Uterus (tissue), 4 donors: Measurements from ENCODE around the gene FBXO9. TPM values are rescaled to one million over a fixed set of nuclear protein-coding genes. Genes with fewer than 3 reads are reported as not detected.

Experiments used
- DNase-seq, 2 donors: peaks; one replicate each; pipeline ENCODE4 v3.0.0-alpha.2; 2019 to 2020
- H3K27ac ChIP-seq, 2 donors: fragments of 200-600 bp; sonication (generic); 1 replicate in 1 of 2; 2 replicates in 1 of 2; pipeline ENCODE4 v1.5.1; 2016 to 2018
- H3K27me3 ChIP-seq, 2 donors: fragments of 200-600 bp; sonication (generic); one replicate each; pipeline ENCODE4 v1.5.1; 2018 to 2019; ENCODE audit warnings: control low read depth in 1 of 2
- H3K36me3 ChIP-seq, 2 donors: fragments of 200-600 bp; sonication (generic); one replicate each; pipeline ENCODE4 v1.5.1; 2019; ENCODE audit warnings: control low read depth in 1 of 2
- H3K4me1 ChIP-seq, 2 donors: fragments of 200-600 bp; sonication (generic); one replicate each; pipeline ENCODE4 v1.5.1; 2018 to 2019; ENCODE audit warnings: control low read depth in 1 of 2
- H3K4me3 ChIP-seq, 2 donors: fragments of 200-600 bp; sonication (generic); 1 replicate in 1 of 2; 2 replicates in 1 of 2; pipeline ENCODE4 v1.5.1; 2018 to 2019; ENCODE audit warnings: mild to moderate bottlenecking in 1 of 2
- H3K9me3 ChIP-seq, 2 donors: fragments of 200-600 bp; sonication (generic); one replicate each; pipeline ENCODE4 v1.5.1; 2019; ENCODE audit warnings: control low read depth in 1 of 2
- CTCF ChIP-seq, 4 experiments: fragments of 200-600 bp in 2 of 4; fragments of 450-650 bp in 2 of 4; sonication (generic) in 2 of 4; IDR thresholded peaks; one replicate each; pipeline ENCODE4 v1.5.1; 2016 to 2019; ENCODE audit warnings: antibody characterized with exemption in 4 of 4, mild to moderate bottlenecking in 2 of 4, moderate library complexity in 1 of 4
- POLR2A ChIP-seq, 2 donors: fragments of 450-650 bp; IDR thresholded peaks; one replicate each; pipeline ENCODE4 v1.6.1; 2016; ENCODE audit warnings: antibody characterized with exemption in 2 of 2, mild to moderate bottlenecking in 1 of 2, moderate library complexity in 1 of 2
- intact Hi-C: fragments of 100-400 bp; cut with DNase I; formaldehyde crosslinking; loops from one replicate; pipeline ENCODE4 v1.15.1; 2023; ENCODE audit warnings: low total_unique reads
- total RNA-seq, 4 donors: library from RNA; depleted of rRNA in 3 of 4; stranded (reverse); fragments of >200 nt in 3 of 4; gene quantifications; one replicate each; pipeline versions ENCODE4 v1.1.0 to v1.2.4, GENCODE V29; 2014 to 2023
- donor health status: DM: yes; HTN: yes; CAD: no.

FBXO9 gene
- total RNA-seq, 4 donors from 2014 or later, result 13.8 to 138 (median 34.4) TPM

DNA sequence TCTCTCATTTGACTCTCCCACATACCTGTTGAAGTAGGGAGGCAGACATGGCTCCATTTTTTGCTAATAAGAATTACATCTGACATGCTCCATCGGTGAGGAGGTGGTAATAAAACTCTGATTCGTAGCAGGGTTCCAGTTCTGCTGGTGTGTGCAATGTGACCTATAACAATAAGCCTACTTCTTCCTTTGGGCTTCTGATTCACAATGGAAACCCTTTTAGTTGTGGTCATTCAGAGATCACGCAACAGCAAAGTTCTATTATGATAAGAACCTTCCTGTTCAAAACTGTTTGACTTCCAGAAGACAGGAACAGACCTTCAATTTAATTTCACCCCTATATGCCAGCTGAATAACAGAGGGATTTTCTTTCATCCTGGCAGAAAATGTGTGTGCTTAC is 38.7 kb upstream of the FBXO9 start:
- H3K27me3 ChIP-seq, result no peaks in the 10 kb centered on the region
- no peaks in the 10 kb centered on the region for H3K9me3 ChIP-seq
- intact Hi-C loops, result no loop called here
- no peaks in the 10 kb centered on the region for H3K36me3 ChIP-seq
- H3K4me1 ChIP-seq, result no peaks in the 10 kb centered on the region
- no peak overlapping the region for H3K27ac ChIP-seq
- no peak for DNase-seq
- TF ChIP-seq POLR2A (IDR thresholded peaks at IDR 0.05), result no peak
- TF ChIP-seq CTCF (IDR thresholded peaks at IDR 0.05), result no peak
- H3K4me3 ChIP-seq, result no peak overlapping the region

GRCh38 chr6:53027131-53027718 is 38.0 kb upstream of the FBXO9 start:
- no peak for TF ChIP-seq CTCF (IDR thresholded peaks at IDR 0.05)
- no peak for TF ChIP-seq POLR2A (IDR thresholded peaks at IDR 0.05)
- Histone ChIP-seq H3K4me1 (no peaks in the 10 kb centered on the region), H3K4me3 (no peak overlapping the region), H3K27me3 (no peaks in the 10 kb centered on the region), H3K27ac (no peak overlapping the region), H3K9me3 (no peaks in the 10 kb centered on the region), H3K36me3 (no peaks in the 10 kb centered on the region)
- no peak for DNase-seq
- intact Hi-C loops, result no loop called here

- Histone ChIP-seq H3K27me3 (no peaks in the 10 kb centered on the region), H3K27ac (no peak overlapping the region), H3K9me3 (no peaks in the 10 kb centered on the region), H3K4me1 (no peaks in the 10 kb centered on the region), H3K4me3 (no peak overlapping the region), H3K36me3 (no peaks in the 10 kb centered on the region)
- intact Hi-C loops, result no loop called here
- DNase-seq, result no peak
- no peak for TF ChIP-seq CTCF (IDR thresholded peaks at IDR 0.05)
- TF ChIP-seq POLR2A (IDR thresholded peaks at IDR 0.05), result no peak
Observed at GRCh38 chr6:53028467-53028866, 36.7 kb upstream of the FBXO9 start.

DNA sequence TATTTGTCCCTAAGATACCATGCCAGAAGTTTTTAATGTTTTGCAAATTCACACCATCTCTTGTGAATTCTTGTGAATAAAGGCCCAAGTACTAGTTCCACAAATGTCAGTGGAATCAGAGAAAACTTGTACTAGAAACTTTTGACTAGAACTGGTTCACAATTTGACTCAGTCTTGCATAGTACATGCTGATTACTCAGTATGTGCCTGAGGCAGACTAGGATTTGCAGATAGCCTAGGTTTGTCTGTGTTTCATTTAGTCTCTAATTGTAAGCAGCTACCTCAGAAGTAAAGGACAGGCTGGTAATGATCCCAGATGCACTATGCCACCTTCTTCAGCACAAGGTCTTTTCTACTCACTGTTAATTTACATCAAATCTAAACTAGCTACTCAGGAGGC is 35.9 kb upstream of the FBXO9 start:
- no peak overlapping the region for H3K4me3 ChIP-seq
- no peaks in the 10 kb centered on the region for H3K27me3 ChIP-seq
- DNase-seq, result no peak
- no peaks in the 10 kb centered on the region for H3K9me3 ChIP-seq
- H3K36me3 ChIP-seq, result no peaks in the 10 kb centered on the region
- TF ChIP-seq CTCF (IDR thresholded peaks at IDR 0.05) (no peak), POLR2A (IDR thresholded peaks at IDR 0.05) (no peak)
- intact Hi-C loops, result no loop called here
- no peak overlapping the region for H3K27ac ChIP-seq
- no peaks in the 10 kb centered on the region for H3K4me1 ChIP-seq

GRCh38 chr6:53029761-53030160 is 35.4 kb upstream of the FBXO9 start:
- Histone ChIP-seq H3K4me1 (no peaks in the 10 kb centered on the region), H3K9me3 (no peaks in the 10 kb centered on the region), H3K4me3 (no peak overlapping the region), H3K27me3 (no peaks in the 10 kb centered on the region), H3K27ac (no peak overlapping the region), H3K36me3 (no peaks in the 10 kb centered on the region)
- no peak for TF ChIP-seq CTCF (IDR thresholded peaks at IDR 0.05)
- TF ChIP-seq POLR2A (IDR thresholded peaks at IDR 0.05), result no peak
- DNase-seq, result no peak
- intact Hi-C loops, result no loop called here
